A549 (cell line): ENCODE measurements around the gene ASCC2. TPM values are rescaled to one million over a fixed set of nuclear protein-coding genes. Genes with fewer than 3 reads are reported as not detected.

ENCODE experiments used
- ATAC-seq, 2 experiments: fragments of 200-7000 bp in 1 of 2; fragments of >200 bp in 1 of 2; cut with Nextera tagmentation in 1 of 2; cut with Tn5 transposase in 1 of 2; 3 replicates each; pipeline versions ENCODE4 v1.8.0 to v1.9.1; 2018 to 2020; ENCODE audit warnings: mild to moderate bottlenecking in 1 of 2, moderate library complexity in 1 of 2
- CTCF ChIA-PET: fragments of 300-600 bp; sonication (Branson Sonifier 250); formaldehyde crosslinking; extraction: SDS; loops from one replicate; lab custom pipeline; 2021; ENCODE audit warnings: antibody characterized with exemption, inconsistent platforms; lab: Yijun Ruan, JAX
- POLR2A ChIA-PET: fragments of 350-600 bp; formaldehyde crosslinking; extraction: SDS; loops from one replicate; lab custom pipeline; 2021; ENCODE audit warnings: antibody characterized with exemption, inconsistent platforms; lab: Yijun Ruan, JAX
- DNase-seq, 2 experiments: peaks; one replicate each; pipeline versions ENCODE4 v3.0.0 to v3.0.0-alpha.2; 2011 to 2016; ENCODE audit warnings: low read depth in 1 of 2, low spot score in 1 of 2
- FAIRE-seq: peaks from 2 replicates; lab custom pipeline; 2011; peaks lifted over from hg19 to GRCh38; lab: Jason Lieb, UNC
- H3K27ac ChIP-seq, 2 experiments: fragments of >200 bp; sonication (Bioruptor Twin); formaldehyde crosslinking; 3 replicates each; pipeline ENCODE4 v1.5.1; 2016 to 2017
- H3K4me1 ChIP-seq: fragments of >200 bp; sonication (Bioruptor Twin); formaldehyde crosslinking; 3 replicates; pipeline ENCODE4 v1.6.1; 2016
- H3K4me2 ChIP-seq: fragments of >200 bp; sonication (Bioruptor Twin); formaldehyde crosslinking; 3 replicates; pipeline ENCODE4 v1.6.1; 2016
- H3K4me3 ChIP-seq: fragments of >200 bp; sonication (Bioruptor Twin); formaldehyde crosslinking; 3 replicates; pipeline ENCODE4 v1.5.1; 2016
- H3K9me3 ChIP-seq: fragments of >200 bp; sonication (Bioruptor Twin); formaldehyde crosslinking; 3 replicates; pipeline ENCODE4 v1.6.1; 2016
- ATOH8 ChIP-seq: fragments of 250-450 bp; sonication (Bioruptor Pico); IDR thresholded peaks from 2 replicates; pipeline ENCODE4 v1.5.0; 2020; ENCODE audit warnings: low read depth, mild to moderate bottlenecking, moderate library complexity
- CHD2 ChIP-seq: fragments of 150-350 bp; IDR thresholded peaks from 2 replicates; pipeline ENCODE4 v1.6.1; 2014; ENCODE audit warnings: low read length; ENCODE audit not compliant: partially characterized antibody
- EHF ChIP-seq: fragments of 250-450 bp; sonication (Bioruptor Pico); IDR thresholded peaks from 2 replicates; pipeline ENCODE4 v1.5.0; 2020; ENCODE audit warnings: mild to moderate bottlenecking
- ESRRA ChIP-seq: fragments of 150-350 bp; IDR thresholded peaks from 2 replicates; pipeline ENCODE4 v1.6.1; 2014; ENCODE audit warnings: mild to moderate bottlenecking, low read length, borderline replicate concordance
- FOSB ChIP-seq: fragments of 250-450 bp; sonication (Bioruptor Pico); IDR thresholded peaks from 2 replicates; pipeline ENCODE4 v1.5.0; 2020; ENCODE audit warnings: mild to moderate bottlenecking, moderate library complexity
- FOSL2 ChIP-seq, 2 experiments: fragments of 450-650 bp in 1 of 2; fragments of >200 bp in 1 of 2; sonication (Bioruptor Twin) in 1 of 2; formaldehyde crosslinking; IDR thresholded peaks; 2 replicates each; pipeline versions ENCODE4 v1.5.0 to v1.6.1; 2016 to 2020; ENCODE audit warnings: mild to moderate bottlenecking in 1 of 2, moderate library complexity in 1 of 2
- FOXS1 ChIP-seq: fragments of 250-450 bp; sonication (Bioruptor Pico); IDR thresholded peaks from 2 replicates; pipeline ENCODE4 v1.5.0; 2020; ENCODE audit warnings: mild to moderate bottlenecking, moderate library complexity
- HDAC2 ChIP-seq: fragments of 200-600 bp; sonication (generic); IDR thresholded peaks from 2 replicates; pipeline ENCODE4 v1.6.1; 2016
- HEYL ChIP-seq: fragments of 250-450 bp; sonication (Bioruptor Pico); IDR thresholded peaks from 2 replicates; pipeline ENCODE4 v1.8.0; 2021; ENCODE audit warnings: mild to moderate bottlenecking, moderate library complexity
- HOXB13 ChIP-seq: fragments of 250-450 bp; sonication (Bioruptor Pico); IDR thresholded peaks from 2 replicates; pipeline ENCODE4 v1.5.0; 2020; ENCODE audit warnings: low read depth, mild to moderate bottlenecking, moderate library complexity
- HOXB5 ChIP-seq: fragments of 250-450 bp; sonication (Bioruptor Pico); IDR thresholded peaks from 2 replicates; pipeline ENCODE4 v1.5.0; 2020; ENCODE audit warnings: mild to moderate bottlenecking, moderate library complexity
- JUN ChIP-seq, 2 experiments: fragments of >200 bp; sonication (Bioruptor Twin); formaldehyde crosslinking; IDR thresholded peaks; 2 replicates in 1 of 2; 3 replicates in 1 of 2; pipeline ENCODE4 v1.6.1; 2016 to 2017
- MAFK ChIP-seq: fragments of 450-650 bp; IDR thresholded peaks from 2 replicates; pipeline ENCODE4 v1.6.1; 2014; ENCODE audit not compliant: partially characterized antibody
- MAX ChIP-seq: IDR thresholded peaks from 2 replicates; pipeline ENCODE4 v1.6.1; 2012
- MYC ChIP-seq: IDR thresholded peaks from 2 replicates; pipeline ENCODE4 v1.6.1; 2012; ENCODE audit warnings: mild to moderate bottlenecking, inconsistent platforms, low read length, improper control_type of control experiment, borderline replicate concordance
- NPAS2 ChIP-seq: fragments of 250-450 bp; sonication (Bioruptor Pico); IDR thresholded peaks from 2 replicates; pipeline ENCODE4 v1.8.0; 2022; ENCODE audit warnings: mild to moderate bottlenecking, moderate library complexity, borderline replicate concordance
- NR3C1 ChIP-seq: fragments of >200 bp; sonication (Bioruptor Twin); formaldehyde crosslinking; IDR thresholded peaks from 3 replicates; pipeline ENCODE4 v1.6.1; 2017
- POLR2AphosphoS2 ChIP-seq: conservative IDR thresholded peaks from 2 replicates; pipeline ENCODE4 v1.6.1; 2012; ENCODE audit warnings: low read length, improper control_type of control experiment, inconsistent platforms
- RAD21 ChIP-seq, 2 experiments: fragments of >200 bp in 1 of 2; sonication (Bioruptor Twin) in 1 of 2; formaldehyde crosslinking in 1 of 2; IDR thresholded peaks in 1 of 2; conservative IDR thresholded peaks in 1 of 2; 2 replicates in 1 of 2; 3 replicates in 1 of 2; pipeline ENCODE4 v1.6.1; 2012 to 2018; ENCODE audit warnings: inconsistent platforms in 1 of 2
- RARB ChIP-seq: fragments of 250-450 bp; sonication (Bioruptor Pico); IDR thresholded peaks from 2 replicates; pipeline ENCODE4 v1.8.0; 2021; ENCODE audit warnings: mild to moderate bottlenecking, moderate library complexity
- RCOR1 ChIP-seq: fragments of 150-350 bp; IDR thresholded peaks from 2 replicates; pipeline ENCODE4 v1.6.1; 2014; ENCODE audit warnings: antibody characterized with exemption, low read length, low read depth
- RFX5 ChIP-seq: fragments of 450-650 bp; IDR thresholded peaks from 2 replicates; pipeline ENCODE4 v1.7.1; 2014; ENCODE audit warnings: antibody characterized with exemption, mild to moderate bottlenecking, moderate library complexity
- TFCP2L1 ChIP-seq: fragments of 250-450 bp; sonication (Bioruptor Pico); IDR thresholded peaks from 2 replicates; pipeline ENCODE4 v1.5.0; 2021; ENCODE audit warnings: mild to moderate bottlenecking
- USF2 ChIP-seq: fragments of 450-650 bp; IDR thresholded peaks from 2 replicates; pipeline ENCODE4 v1.6.1; 2014; ENCODE audit warnings: antibody characterized with exemption
- ZFP36 ChIP-seq: fragments of 450-650 bp; IDR thresholded peaks from 2 replicates; pipeline ENCODE4 v1.6.1; 2014; ENCODE audit warnings: borderline replicate concordance; ENCODE audit not compliant: partially characterized antibody
- WGBS: methylation state at CpG from one replicate; pipeline ENCODE4 v1.1.6; 2017; ENCODE audit errors: missing lambda C conversion rate; 5-methylcytosine and 5-hydroxymethylcytosine counted together
- polyA plus RNA-seq, 4 experiments: library from polyadenylated mRNA; depleted of rRNA in 3 of 4; stranded (reverse); fragments of >200 nt; fragmentation: RNase III in 1 of 4; extraction: RNeasy Plus Mini Kit Qiagen cat#74134 plus additional on column Dnase treatment in 1 of 4; gene quantifications; 2 replicates in 3 of 4; 3 replicates in 1 of 4; pipeline ENCODE4 v1.2.3, GENCODE V29; 2011 to 2017

ASCC2 gene
- polyA plus RNA-seq, 2 of the 4 experiments (the other 2 are of a cell fraction) = 27.2 to 31.6 TPM

- POLR2A ChIA-PET = no interaction called here
- DNase-seq (no peak), FAIRE-seq (no peak), ATAC-seq (no peak)
- CTCF ChIA-PET = no interaction called here
- 96% methylated on average over 17 of the region's 17 CpGs for WGBS
- Histone ChIP-seq H3K4me3 (no peak overlapping the region), H3K4me2 (no peak overlapping the region), H3K27ac (no peak overlapping the region), H3K4me1 (peaks cover 5% of the 10 kb centered on the region), H3K9me3 (no peaks in the 10 kb centered on the region)
- TF ChIP-seq EHF (CRISPR knock-in tag) = no peak
- TF ChIP-seq RFX5 = no peak
- no peak for TF ChIP-seq MYC
- no peak for TF ChIP-seq FOSB (CRISPR knock-in tag)
- TF ChIP-seq FOSL2 (IDR thresholded peaks at IDR 0.05) = no peak
- no peak for TF ChIP-seq FOSL2 (CRISPR knock-in tag; IDR thresholded peaks at IDR 0.05)
- no peak for TF ChIP-seq RCOR1
These were observed 44.7 kb downstream of the ASCC2 start for GRCh38 chr22:29793396-29793795.

- CTCF ChIA-PET = interaction anchor here (1.3 to 2.4 kb wide), 3 partner anchors 9 to 299 kb away, joined by 5 to 7 read pairs (median 5); no protein-coding TSS in a partner anchor
- Histone ChIP-seq H3K27ac (no peak overlapping the region), H3K4me2 (no peak overlapping the region), H3K4me1 (no peaks in the 10 kb centered on the region), H3K4me3 (no peak overlapping the region), H3K9me3 (no peaks in the 10 kb centered on the region)
- POLR2A ChIA-PET = no interaction called here
- no peak for FAIRE-seq
- DNase-seq = no peak
- no peak for ATAC-seq
- TF ChIP-seq ESRRA (no peak), ZFP36 (peak; percentile 61)
- 91% methylated on average over 5 of the region's 5 CpGs for WGBS
These were observed 48.0 kb downstream of the ASCC2 start for GRCh38 chr22:29790061-29790460.

- DNase-seq (no peak), FAIRE-seq (no peak), ATAC-seq (no peak)
- no peak for TF ChIP-seq USF2
- TF ChIP-seq NR3C1 = no peak
- no peak for TF ChIP-seq FOSL2 (IDR thresholded peaks at IDR 0.05)
- no peak for TF ChIP-seq FOSL2 (CRISPR knock-in tag; IDR thresholded peaks at IDR 0.05)
- no peak for TF ChIP-seq RARB (CRISPR knock-in tag)
- TF ChIP-seq MAX = no peak
- POLR2A ChIA-PET = no interaction called here
- CTCF ChIA-PET = no interaction called here
- H3K4me3 ChIP-seq = no peak overlapping the region
- no peaks in the 10 kb centered on the region for H3K4me1 ChIP-seq
- 83% methylated on average over 10 of the region's 27 CpGs for WGBS
- H3K27ac ChIP-seq = no peak overlapping the region
- no peaks in the 10 kb centered on the region for H3K9me3 ChIP-seq
- no peak overlapping the region for H3K4me2 ChIP-seq
These were observed 49.5 kb downstream of the ASCC2 start for GRCh38 chr22:29788339-29789279.

- H3K4me2 ChIP-seq = no peak overlapping the region
These were observed 50.6 kb downstream of the ASCC2 start for GRCh38 chr22:29787371-29787980.

More at GRCh38 chr22:29787371-29787980, 50.6 kb downstream of the ASCC2 start:
- POLR2A ChIA-PET = no interaction called here
- TF ChIP-seq CHD2 = no peak
- no peak for TF ChIP-seq POLR2AphosphoS2
- no peak for TF ChIP-seq NPAS2 (CRISPR knock-in tag)
- no peak for TF ChIP-seq MAFK
- no peak for TF ChIP-seq RAD21 (conservative IDR thresholded peaks at IDR 0.05 in 1 of 2, IDR thresholded peaks at IDR 0.05 in 1 of 2)
- no peak for TF ChIP-seq HOXB13
- no peak for TF ChIP-seq FOXS1 (CRISPR knock-in tag)
- TF ChIP-seq TFCP2L1 (CRISPR knock-in tag) = no peak
- TF ChIP-seq HEYL (CRISPR knock-in tag) = no peak
- TF ChIP-seq ESRRA = no peak
- no peak for TF ChIP-seq ATOH8 (CRISPR knock-in tag)
- no peak for TF ChIP-seq HOXB5 (CRISPR knock-in tag)
- TF ChIP-seq EHF (CRISPR knock-in tag) = no peak
- TF ChIP-seq HDAC2 = no peak
- no peak for TF ChIP-seq JUN (IDR thresholded peaks at IDR 0.05)
- Histone ChIP-seq H3K4me3 (no peak overlapping the region), H3K9me3 (no peaks in the 10 kb centered on the region), H3K4me1 (no peaks in the 10 kb centered on the region), H3K27ac (no peak overlapping the region)
- no peak for FAIRE-seq
- no peak for ATAC-seq
- WGBS = 81% methylated on average over 8 of the region's 9 CpGs
- CTCF ChIA-PET = interaction anchor here (1.0 kb wide), 1 partner anchor 9 kb away, joined by 3 read pairs; no protein-coding TSS in a partner anchor
- DNase-seq = no peak
